Metanephros (tissue), 2 donors: Measurements from ENCODE around the gene CDHR4. TPM values are rescaled to one million over a fixed set of nuclear protein-coding genes. Genes with fewer than 3 reads are reported as not detected.

ENCODE experiments used
- small RNA-seq: library from RNA; depleted of rRNA; stranded (forward); fragments of <200 nt; gene quantifications from one replicate; pipeline ENCODE3, GENCODE V24; 2014; ENCODE audit warnings: low replicate concordance
- total RNA-seq: library from RNA; depleted of rRNA; stranded (reverse); fragments of >200 nt; gene quantifications from one replicate; pipeline ENCODE4 v1.2.3, GENCODE V29; 2014

Gene CDHR4
- total RNA-seq: 0.35 TPM

GRCh38 chr3:49799761-49800160 is at the start of gene CDHR4:
Gene CDHR4, minus strand, starts transcription at chr3:49799873. Its CDS starts 61 bp downstream, at chr3:49799812.

GRCh38 chr3:49813497-49814174 is 14.0 kb upstream of the CDHR4 start, which contains the start of gene UBA7:
Gene UBA7, minus strand, starts transcription at chr3:49813953. Its CDS starts 166 bp downstream, at chr3:49813787.

GRCh38 chr3:49802719-49803464 is 3.2 kb upstream of the CDHR4 start, which contains the start of gene INKA1:
Gene INKA1, plus strand, starts transcription at chr3:49803261. Its CDS starts 132 bp downstream, at chr3:49803393.

GRCh38 chr3:49786357-49787181 is 13.1 kb downstream of the CDHR4 start, which contains the start of gene IP6K1:
Gene IP6K1, minus strand, starts transcription at chr3:49786542. Its CDS starts 38,502 bp downstream, at chr3:49748040.

Small RNA genes within 50 kb of the gene (small RNA-seq; reads per million reads assigned to genes)
- not detected for gene COX6CP14

Other genes starting within 250 kb of the CDHR4 start
- gene BSN, start 245.4 kb downstream of the CDHR4 start, total RNA-seq: 1.5 TPM
- 104 TPM for gene APEH, start 125.5 kb downstream of the CDHR4 start, total RNA-seq
- gene MST1, start 110.4 kb downstream of the CDHR4 start, total RNA-seq: 47.9 TPM
- 35.7 TPM for gene RNF123, start 110.3 kb downstream of the CDHR4 start, total RNA-seq
- gene AMIGO3, start 80.2 kb downstream of the CDHR4 start, total RNA-seq: 0.41 TPM
- 23.7 TPM for gene GMPPB, start 75.9 kb downstream of the CDHR4 start, total RNA-seq
- 58.5 TPM for gene IP6K1, start 13.3 kb downstream of the CDHR4 start, total RNA-seq
- gene INKA1, start 3.4 kb upstream of the CDHR4 start, total RNA-seq: 9.1 TPM
- gene UBA7, start 14.1 kb upstream of the CDHR4 start, total RNA-seq: 65.3 TPM
- 5.0 TPM for gene TRAIP, start 56.7 kb upstream of the CDHR4 start, total RNA-seq
- gene CAMKV, start 70.0 kb upstream of the CDHR4 start, total RNA-seq: 0.18 TPM
- 2.0 TPM for gene MST1R, start 104.0 kb upstream of the CDHR4 start, total RNA-seq
- gene MON1A, start 129.9 kb upstream of the CDHR4 start, total RNA-seq: 8.7 TPM
- 78.2 TPM for gene RBM6, start 140.3 kb upstream of the CDHR4 start, total RNA-seq